ENCODE measurements around the gene OAF.

DNA sequence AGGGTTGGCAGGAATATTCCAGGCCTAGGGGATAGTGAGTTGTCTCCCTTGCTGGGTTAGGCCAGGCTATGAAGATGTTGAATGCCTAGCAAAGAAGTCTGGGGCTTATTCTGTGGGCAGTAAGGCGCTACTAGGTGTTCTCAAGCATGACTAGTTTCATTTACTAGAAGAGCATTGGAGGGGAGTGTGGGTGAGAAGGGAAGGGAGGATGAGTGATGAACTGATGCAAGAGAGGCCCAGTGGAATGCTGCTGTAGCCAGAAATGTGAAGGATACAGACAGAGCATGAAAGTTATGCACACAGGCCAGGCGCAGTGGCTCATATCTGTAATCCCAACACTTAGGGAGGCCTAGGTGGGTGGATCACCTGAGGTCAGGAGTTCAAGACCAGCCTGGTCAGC is 62.6 kb downstream of the OAF start:
- no peak for TF ChIP-seq EZH2 (IDR thresholded peaks at IDR 0.05; ENCODE audit: low read length, unreplicated experiment)
- TF ChIP-seq, protein P1, sequence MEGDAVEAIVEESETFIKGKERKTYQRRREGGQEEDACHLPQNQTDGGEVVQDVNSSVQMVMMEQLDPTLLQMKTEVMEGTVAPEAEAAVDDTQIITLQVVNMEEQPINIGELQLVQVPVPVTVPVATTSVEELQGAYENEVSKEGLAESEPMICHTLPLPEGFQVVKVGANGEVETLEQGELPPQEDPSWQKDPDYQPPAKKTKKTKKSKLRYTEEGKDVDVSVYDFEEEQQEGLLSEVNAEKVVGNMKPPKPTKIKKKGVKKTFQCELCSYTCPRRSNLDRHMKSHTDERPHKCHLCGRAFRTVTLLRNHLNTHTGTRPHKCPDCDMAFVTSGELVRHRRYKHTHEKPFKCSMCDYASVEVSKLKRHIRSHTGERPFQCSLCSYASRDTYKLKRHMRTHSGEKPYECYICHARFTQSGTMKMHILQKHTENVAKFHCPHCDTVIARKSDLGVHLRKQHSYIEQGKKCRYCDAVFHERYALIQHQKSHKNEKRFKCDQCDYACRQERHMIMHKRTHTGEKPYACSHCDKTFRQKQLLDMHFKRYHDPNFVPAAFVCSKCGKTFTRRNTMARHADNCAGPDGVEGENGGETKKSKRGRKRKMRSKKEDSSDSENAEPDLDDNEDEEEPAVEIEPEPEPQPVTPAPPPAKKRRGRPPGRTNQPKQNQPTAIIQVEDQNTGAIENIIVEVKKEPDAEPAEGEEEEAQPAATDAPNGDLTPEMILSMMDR (conservative IDR thresholded peaks at IDR 0.05; ENCODE audit: low read depth, low read length), result no peak
